Measurements from ENCODE around the gene DOK4. TPM values are rescaled to one million over a fixed set of nuclear protein-coding genes. Genes with fewer than 3 reads are reported as not detected.

DOK4 gene
- total and polyA plus RNA-seq, 11 donors, result 5.9 to 14.8 (median 7.7) TPM

GRCh38 chr16:57470711-57471110 lies 15.6 kb downstream of the DOK4 start:
- Histone ChIP-seq H3K9me3 (no peaks in the 10 kb centered on the region), H3K27me3 (no peaks in the 10 kb centered on the region), H3K36me3 (peaks cover 0 to 95% (median 91%) of the 10 kb centered on the region in 9 donors), H3K4me3 (no peak overlapping the region), H3K4me1 (peaks cover 0 to 26% (median 11%) of the 10 kb centered on the region in 12 donors), H3K27ac (peak overlapping the region in 6 of 12 donors; percentile 2 to 35 (median 10))
- TF ChIP-seq POLR2A (IDR thresholded peaks at IDR 0.05) (no peak), CTCF (IDR thresholded peaks at IDR 0.05) (no peak)
- DNase-seq (peak in 4 of 5 donors; percentile 65 to 74 (median 70)), ATAC-seq (peak in 3 of 4 donors; percentile 40 to 74 (median 48))
- intact Hi-C loops (cut with DNase I), result loop anchor here in 1 of 10 donors (5.0 kb wide), 1 partner anchor 47 kb away; no protein-coding TSS in a partner anchor
- WGBS, 4 donors, result 6 to 24% (median 15%) methylated on average over 6 of the region's 6 CpGs

GRCh38 chr16:57469917-57470470 lies 16.3 kb downstream of the DOK4 start:
- DNase-seq (no peak), ATAC-seq (peak in 2 of 4 donors; percentile 31 to 32)
- Histone ChIP-seq H3K4me3 (no peak overlapping the region), H3K27me3 (no peaks in the 10 kb centered on the region), H3K36me3 (peaks cover 0 to 100% (median 95%) of the 10 kb centered on the region in 9 donors), H3K27ac (peak overlapping the region in 2 of 12 donors; percentile 2 to 35), H3K9me3 (no peaks in the 10 kb centered on the region), H3K4me1 (peaks cover 0 to 32% (median 13%) of the 10 kb centered on the region in 12 donors)
- TF ChIP-seq CTCF (IDR thresholded peaks at IDR 0.05) (no peak), POLR2A (IDR thresholded peaks at IDR 0.05) (no peak)
- WGBS, 4 donors, result 69 to 70% (median 70%) methylated on average over 9 of the region's 9 CpGs
- intact Hi-C loops (cut with DNase I), result loop anchor here in 1 of 10 donors (5.0 kb wide), 1 partner anchor 47 kb away; no protein-coding TSS in a partner anchor

- TF ChIP-seq POLR2A (IDR thresholded peaks at IDR 0.05), result no peak
- no peak for TF ChIP-seq CTCF (IDR thresholded peaks at IDR 0.05)
- Histone ChIP-seq H3K4me1 (peaks cover 0 to 41% (median 21%) of the 10 kb centered on the region in 12 donors), H3K4me3 (no peak overlapping the region), H3K27ac (no peak overlapping the region), H3K27me3 (no peaks in the 10 kb centered on the region), H3K36me3 (peaks cover 0 to 100% (median 96%) of the 10 kb centered on the region in 9 donors), H3K9me3 (no peaks in the 10 kb centered on the region)
- DNase-seq (no peak), ATAC-seq (no peak)
- intact Hi-C loops (cut with DNase I), result no loop called here
- 83 to 89% (median 86%) methylated on average over 11 of the region's 11 CpGs for WGBS, 4 donors
Measured at GRCh38 chr16:57469046-57469445, 17.2 kb downstream of the DOK4 start.

- WGBS, 4 donors, result 86 to 96% (median 90%) methylated on average over 2 of the region's 2 CpGs
- Histone ChIP-seq H3K4me3 (no peak overlapping the region), H3K4me1 (peaks cover 0 to 48% (median 28%) of the 10 kb centered on the region in 12 donors), H3K27me3 (no peaks in the 10 kb centered on the region), H3K9me3 (no peaks in the 10 kb centered on the region), H3K36me3 (peaks cover 0 to 98% (median 93%) of the 10 kb centered on the region in 9 donors), H3K27ac (no peak overlapping the region)
- no peak for TF ChIP-seq POLR2A (IDR thresholded peaks at IDR 0.05)
- TF ChIP-seq CTCF (IDR thresholded peaks at IDR 0.05), result no peak
- intact Hi-C loops (cut with DNase I), result no loop called here
- no peak for ATAC-seq
- DNase-seq, result no peak
Measured at GRCh38 chr16:57468346-57468745, 17.9 kb downstream of the DOK4 start.

Data from heart left ventricle (tissue), 16 donors.